Renal cortex interstitium (tissue), 11 donors: ENCODE results near the gene SNX1. TPM values are rescaled to one million over a fixed set of nuclear protein-coding genes. Genes with fewer than 3 reads are reported as not detected.

Source experiments
- DNase-seq, 11 donors: peaks; one replicate each; pipeline ENCODE4 v3.0.0-alpha.2; 2013; ENCODE audit warnings: low read depth in 9 of 11, low spot score in 4 of 11; ENCODE audit errors: extremely low read depth in 1 of 11
- polyA plus RNA-seq, 3 donors: library from polyadenylated mRNA; unstranded; fragments of 120-200 nt; gene quantifications; one replicate each; pipeline ENCODE4 v1.2.1, GENCODE V29; 2013; ENCODE audit not compliant: insufficient read length in 3 of 3

Gene SNX1
- polyA plus RNA-seq, 3 donors: 103 to 113 (median 106) TPM

GRCh38 chr15:64134345-64134829 lies 38.6 kb downstream of the SNX1 start:
- no peak for DNase-seq

DNA sequence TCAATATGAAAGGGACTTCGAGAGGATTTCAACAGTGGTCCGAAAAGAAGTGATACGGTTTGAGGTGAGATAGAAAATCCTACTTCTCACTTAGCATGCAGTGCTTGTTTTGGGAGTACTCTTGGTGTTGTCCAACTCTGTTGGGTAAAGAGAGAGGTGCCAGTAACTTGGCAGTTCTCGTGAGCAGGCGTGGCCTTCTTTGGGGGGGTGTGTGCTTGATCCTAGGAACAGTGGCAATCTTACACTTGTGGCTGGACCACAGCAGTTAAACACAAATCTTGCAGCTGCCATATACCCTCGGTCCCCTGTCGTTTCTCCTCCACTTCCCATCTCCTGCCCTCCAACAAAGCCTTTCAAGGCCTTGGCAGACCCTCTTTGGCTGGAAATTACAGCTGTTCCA lies 40.6 kb downstream of the SNX1 start:
- no peak for DNase-seq

DNA sequence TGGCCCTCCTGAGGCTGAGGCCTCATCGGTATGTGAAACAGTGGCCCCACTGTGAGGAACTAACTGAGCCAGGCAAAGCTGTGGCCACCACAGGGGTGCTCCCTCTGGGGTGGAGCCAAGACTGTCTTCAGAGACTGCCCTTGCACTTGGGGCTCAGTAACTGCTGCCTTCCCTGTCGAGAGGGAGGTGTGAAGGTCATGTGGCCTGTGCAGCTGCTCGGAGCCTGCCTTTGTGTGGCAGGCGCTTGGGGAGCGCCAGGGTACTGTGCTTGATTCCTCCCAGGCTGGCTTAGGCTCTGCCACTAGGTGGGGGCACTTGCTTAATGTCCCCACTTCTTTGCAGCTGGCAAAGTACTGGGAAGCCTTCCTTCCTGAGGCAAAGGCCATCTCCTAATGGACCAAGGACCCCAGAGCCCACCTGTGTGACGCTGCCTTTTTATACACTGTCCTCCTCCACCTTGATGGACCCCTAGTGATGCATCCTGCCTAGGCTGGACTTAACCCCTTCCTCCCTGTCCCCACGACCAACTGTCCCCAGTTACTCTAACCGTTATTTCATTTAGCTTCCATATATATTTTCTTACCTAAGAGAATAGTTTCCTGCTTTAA lies 41.5 kb downstream of the SNX1 start:
- DNase-seq: no peak

DNA sequence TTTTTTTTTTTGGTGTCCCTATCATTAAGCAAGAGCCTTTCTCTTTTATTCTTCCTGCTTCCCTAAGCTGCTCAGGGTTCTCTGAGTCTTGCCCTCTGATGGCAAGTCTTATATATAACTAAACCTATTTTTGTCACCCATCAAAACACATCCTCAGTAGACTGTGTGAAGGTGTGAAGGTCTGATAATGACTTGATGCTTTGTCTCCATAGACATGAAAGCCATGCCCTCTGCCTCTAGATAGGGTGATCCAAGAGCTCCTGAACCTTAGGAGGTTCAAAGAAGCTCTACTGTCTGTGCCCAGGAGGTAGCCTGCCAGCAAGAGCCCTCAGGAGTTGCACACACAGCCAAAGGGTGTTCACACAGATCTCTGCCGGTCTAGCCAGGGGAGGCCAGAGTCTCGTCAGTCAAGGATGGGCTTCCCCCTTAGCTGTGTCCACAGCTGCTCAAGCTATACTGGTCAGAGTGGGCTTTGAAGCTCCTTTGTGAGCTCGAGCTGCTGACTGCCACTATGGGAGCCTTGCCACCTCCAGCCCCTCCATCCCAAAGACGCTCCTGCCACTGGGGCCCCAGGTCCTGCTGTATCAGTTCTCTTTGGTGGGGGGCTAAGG lies 42.7 kb downstream of the SNX1 start:
- DNase-seq: no peak

DNA sequence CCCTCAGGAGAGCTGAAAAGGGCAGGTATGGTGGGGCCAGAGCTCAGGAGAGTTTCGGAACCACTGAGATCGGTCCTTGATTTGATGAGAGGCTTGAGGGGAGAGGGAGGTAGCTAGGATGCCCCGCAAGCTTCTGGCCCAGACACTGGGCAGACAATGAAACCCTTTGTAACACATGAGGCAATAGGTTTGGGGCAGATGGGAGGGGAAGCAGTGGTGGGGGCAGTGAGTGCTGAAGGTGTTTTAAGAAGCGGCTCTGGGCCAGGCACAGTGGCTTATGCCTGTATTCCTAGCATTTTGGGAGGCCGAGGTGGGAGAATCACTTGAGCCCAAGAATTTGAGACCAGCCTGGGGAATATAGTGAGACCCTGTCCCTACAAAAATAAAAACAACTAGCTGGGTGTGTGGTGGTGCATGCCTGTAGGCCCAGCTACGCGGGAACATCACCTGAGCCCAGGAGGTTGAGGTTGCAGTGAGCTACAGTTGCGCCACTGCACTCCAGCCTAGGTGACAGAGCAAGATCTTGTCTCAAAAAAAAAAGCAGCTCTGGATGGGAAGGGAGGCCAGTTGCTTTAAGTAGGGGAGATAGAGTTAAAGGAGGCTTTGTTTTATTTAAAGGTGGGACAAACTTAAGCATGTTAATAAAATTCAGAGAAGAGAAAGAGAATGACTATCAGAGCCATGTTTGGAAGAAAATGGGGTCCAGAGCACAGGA lies 46.2 kb downstream of the SNX1 start:
- DNase-seq: no peak

- no peak for DNase-seq
Observed at GRCh38 chr15:64143276-64143675, 47.5 kb downstream of the SNX1 start.

DNA sequence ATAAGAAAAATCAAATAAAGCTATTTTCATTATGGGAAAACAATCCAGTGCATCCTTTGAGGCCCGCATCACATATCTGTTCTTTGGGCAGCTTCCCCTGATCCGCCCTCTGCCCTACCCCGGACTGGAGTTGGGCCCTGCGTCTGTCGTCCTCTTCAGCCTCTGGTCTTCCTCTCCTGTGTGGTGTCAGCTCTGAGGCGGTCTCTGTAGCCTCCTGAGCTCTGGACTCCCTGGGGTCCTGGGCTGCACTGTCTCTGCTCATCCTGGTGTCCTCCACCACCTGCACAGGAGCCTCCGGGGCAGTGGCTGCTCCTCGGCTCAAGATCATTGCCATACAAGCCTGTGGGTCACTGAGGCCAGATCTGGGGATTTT lies 48.4 kb downstream of the SNX1 start:
- no peak for DNase-seq

GRCh38 chr15:64144565-64145281 lies 48.9 kb downstream of the SNX1 start:
- DNase-seq: no peak

DNA sequence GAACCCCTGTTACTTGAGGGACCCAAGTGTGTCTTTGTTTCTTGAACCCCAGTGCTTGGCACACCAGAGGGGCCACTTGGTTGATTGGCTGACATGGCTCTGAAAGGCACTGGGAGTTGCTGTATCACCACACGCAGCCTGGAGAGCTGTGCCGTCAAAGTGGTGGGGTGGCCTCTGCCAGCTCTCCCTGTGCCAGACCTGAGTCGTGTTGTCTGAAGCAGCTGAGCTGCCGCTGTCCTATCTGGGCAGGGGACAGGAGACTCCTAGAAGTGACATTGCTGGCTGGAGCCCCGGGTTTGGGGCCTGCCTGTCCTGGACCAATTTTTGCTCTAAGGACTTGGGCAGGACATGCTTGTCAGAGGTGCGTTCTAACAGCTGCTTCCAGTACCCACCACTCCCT lies 50.3 kb downstream of the SNX1 start:
- no peak for DNase-seq

GRCh38 chr15:64146520-64146884 lies 50.7 kb downstream of the SNX1 start:
- DNase-seq: no peak

DNA sequence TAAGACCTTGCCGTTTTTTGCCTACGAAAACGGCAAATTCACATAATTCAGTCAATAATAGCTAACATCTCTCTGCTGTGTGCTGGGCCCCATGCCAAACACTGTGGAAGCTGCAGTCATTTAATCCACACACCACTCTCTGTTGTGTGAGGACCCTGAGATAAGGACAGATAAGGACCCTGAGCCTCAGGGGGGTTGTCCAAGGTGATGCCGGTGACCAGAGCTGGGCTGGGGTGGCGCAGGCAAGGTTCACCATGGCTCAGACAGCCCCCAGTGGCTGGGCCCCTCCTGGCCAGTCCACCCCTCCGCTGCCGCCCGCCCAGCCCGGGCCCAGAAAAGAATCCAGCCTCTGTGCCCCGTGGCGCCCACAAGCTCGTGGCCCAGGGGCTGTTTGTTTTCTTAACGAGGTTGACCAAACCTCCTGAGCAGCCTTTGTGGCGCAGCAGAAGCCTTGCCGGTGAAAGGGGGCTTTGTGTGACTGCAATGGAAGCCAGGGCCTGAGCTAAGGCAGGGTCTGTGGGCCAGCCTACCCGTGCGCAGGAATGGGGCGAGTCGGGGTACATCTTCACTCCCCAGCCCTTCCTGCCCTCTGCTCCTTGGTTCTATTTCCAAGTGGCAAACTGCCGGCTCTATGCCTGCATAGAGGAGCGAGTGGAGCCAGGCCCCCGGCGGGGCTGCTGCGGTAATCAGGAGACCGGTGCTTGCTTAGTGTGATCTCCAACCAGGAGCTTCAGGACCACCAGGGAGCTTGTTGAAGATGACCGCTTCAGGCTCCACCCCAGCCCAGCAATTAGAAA lies 51.3 kb downstream of the SNX1 start:
- DNase-seq: no peak

- no peak for DNase-seq
Observed at GRCh38 chr15:64148168-64148567, 52.4 kb downstream of the SNX1 start.

GRCh38 chr15:64148581-64148980 lies 52.8 kb downstream of the SNX1 start:
- DNase-seq: no peak

GRCh38 chr15:64149424-64149823 lies 53.6 kb downstream of the SNX1 start:
- DNase-seq: no peak

- DNase-seq: no peak
Observed at GRCh38 chr15:64149893-64150578, 54.3 kb downstream of the SNX1 start.

DNA sequence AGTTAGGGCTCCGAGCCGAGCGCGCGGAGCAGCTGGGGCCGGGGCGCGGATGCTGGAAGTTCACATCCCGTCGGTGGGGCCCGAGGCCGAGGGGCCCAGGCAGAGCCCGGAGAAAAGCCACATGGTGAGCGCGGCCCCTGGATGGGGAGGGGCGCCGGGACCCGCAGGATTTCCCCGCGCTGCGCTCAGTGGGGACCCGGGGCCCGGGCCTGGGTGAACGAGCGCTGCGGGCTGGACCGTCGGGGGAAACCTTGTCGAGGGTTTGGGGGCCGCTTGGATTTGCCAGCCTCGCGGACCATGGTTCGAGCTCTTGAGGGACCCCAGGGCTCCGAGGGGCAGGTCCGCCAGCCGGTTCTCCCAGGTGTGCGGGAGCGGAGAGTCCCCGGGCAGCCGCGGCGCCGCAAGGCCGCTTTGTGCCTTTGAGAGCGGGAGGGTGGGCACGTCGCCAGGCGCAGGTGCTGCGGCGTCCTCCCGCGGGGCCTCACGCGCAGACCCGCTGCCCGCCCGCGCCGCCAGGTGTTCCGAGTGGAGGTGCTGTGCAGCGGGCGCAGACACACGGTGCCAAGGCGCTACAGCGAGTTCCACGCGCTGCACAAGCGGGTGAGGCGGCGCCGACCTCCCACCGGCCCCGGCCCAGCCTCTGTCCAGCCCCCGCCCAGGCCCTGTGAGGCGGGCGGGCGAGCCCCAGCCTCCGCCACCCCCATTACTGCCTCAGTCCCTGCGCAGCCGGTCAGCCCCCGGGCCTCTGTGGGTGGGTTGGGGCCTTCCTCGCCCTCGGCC lies 56.1 kb downstream of the SNX1 start, which contains the start of gene SNX22:
Gene SNX22, plus strand, starts transcription at position 5 of the 780 bp plus-strand sequence. Its CDS starts 45 bp downstream, at position 50.
- no peak for DNase-seq

- no peak for DNase-seq
Observed at GRCh38 chr15:64152507-64153387, 57.0 kb downstream of the SNX1 start.
